ENCODE results near the gene FHIT. TPM values are rescaled to one million over a fixed set of nuclear protein-coding genes. Genes with fewer than 3 reads are reported as not detected.

The FHIT gene
- total RNA-seq, 4 donors from 2014 or later = 7.5 to 20.1 (median 13.5) TPM

DNA sequence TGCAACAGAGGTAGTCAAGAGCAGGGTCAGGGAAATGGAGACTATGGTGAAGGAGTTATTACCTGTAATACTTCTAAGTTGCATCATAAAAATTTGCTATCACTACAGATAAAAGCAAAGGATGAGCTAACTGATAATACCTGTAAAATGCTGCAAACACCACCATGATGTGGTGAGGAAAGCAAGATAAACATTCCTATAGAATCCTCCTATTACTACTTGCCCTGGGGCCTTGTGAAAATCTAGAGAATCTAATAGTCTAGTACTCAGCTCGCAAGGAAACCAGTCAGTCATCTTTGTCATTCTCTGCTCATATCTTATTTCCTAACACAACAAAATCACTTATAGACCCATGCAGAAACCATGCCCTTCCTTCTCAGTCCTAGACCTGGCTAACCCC is 899.8 kb downstream of the FHIT start:
- WGBS, 2 donors (ENCODE audit: low coverage in 1 of 2) = 67 to 95% methylated on average over 1 of the region's 1 CpG
- intact Hi-C loops (cut with DNase I; ENCODE audit: low total_unique reads) = no loop called here
- in situ Hi-C loops (cut with MboI; ENCODE audit: low pct_ligation_motif_present in 1 of 4, low pct_unique_long_range_greater_than_20kb in 1 of 4, low sequenced_read_pairs in 3 of 4) = no loop called here

DNA sequence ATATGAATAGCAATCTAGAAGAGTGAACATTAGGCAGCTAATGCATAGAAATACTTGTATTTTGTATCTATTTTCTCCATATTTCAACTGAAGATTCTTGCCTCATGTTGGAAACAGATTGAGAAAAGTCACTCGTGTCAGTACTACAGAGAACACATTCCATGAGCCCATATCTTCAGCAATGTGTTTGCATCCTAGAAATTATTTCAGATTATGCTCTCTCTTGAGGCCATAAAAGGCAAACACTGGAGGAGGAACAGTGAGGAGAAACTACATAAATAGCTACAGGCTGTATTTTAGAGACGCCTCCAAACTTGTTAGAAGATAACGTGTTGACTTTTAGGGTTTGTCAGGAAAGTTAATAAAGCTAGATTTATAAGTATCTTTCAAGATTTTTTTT is 906.9 kb downstream of the FHIT start:
- Histone ChIP-seq H3K36me3 (no peaks in the 10 kb centered on the region), H3K27me3 (no peaks in the 10 kb centered on the region), H3K9me3 (no peaks in the 10 kb centered on the region), H3K27ac (no peak overlapping the region), H3K4me1 (no peaks in the 10 kb centered on the region), H3K4me3 (no peak overlapping the region)
- in situ Hi-C loops (cut with MboI; ENCODE audit: low pct_ligation_motif_present in 1 of 4, low pct_unique_long_range_greater_than_20kb in 1 of 4, low sequenced_read_pairs in 3 of 4) = no loop called here
- 68 to 77% methylated on average over 3 of the region's 3 CpGs for WGBS, 2 donors (ENCODE audit: low coverage in 1 of 2)
- intact Hi-C loops (cut with DNase I; ENCODE audit: low total_unique reads) = no loop called here
- DNase-seq = no peak
- no peak for TF ChIP-seq POLR2A (IDR thresholded peaks at IDR 0.05)
- TF ChIP-seq, protein P1, sequence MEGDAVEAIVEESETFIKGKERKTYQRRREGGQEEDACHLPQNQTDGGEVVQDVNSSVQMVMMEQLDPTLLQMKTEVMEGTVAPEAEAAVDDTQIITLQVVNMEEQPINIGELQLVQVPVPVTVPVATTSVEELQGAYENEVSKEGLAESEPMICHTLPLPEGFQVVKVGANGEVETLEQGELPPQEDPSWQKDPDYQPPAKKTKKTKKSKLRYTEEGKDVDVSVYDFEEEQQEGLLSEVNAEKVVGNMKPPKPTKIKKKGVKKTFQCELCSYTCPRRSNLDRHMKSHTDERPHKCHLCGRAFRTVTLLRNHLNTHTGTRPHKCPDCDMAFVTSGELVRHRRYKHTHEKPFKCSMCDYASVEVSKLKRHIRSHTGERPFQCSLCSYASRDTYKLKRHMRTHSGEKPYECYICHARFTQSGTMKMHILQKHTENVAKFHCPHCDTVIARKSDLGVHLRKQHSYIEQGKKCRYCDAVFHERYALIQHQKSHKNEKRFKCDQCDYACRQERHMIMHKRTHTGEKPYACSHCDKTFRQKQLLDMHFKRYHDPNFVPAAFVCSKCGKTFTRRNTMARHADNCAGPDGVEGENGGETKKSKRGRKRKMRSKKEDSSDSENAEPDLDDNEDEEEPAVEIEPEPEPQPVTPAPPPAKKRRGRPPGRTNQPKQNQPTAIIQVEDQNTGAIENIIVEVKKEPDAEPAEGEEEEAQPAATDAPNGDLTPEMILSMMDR (IDR thresholded peaks at IDR 0.05) = no peak
- TF ChIP-seq EP300 (IDR thresholded peaks at IDR 0.05; ENCODE audit: low read depth) = no peak
- TF ChIP-seq POLR2AphosphoS5 (IDR thresholded peaks at IDR 0.05) = no peak

More for the DNA sequence above, 899.8 kb downstream of the FHIT start:
- TF ChIP-seq POLR2A (IDR thresholded peaks at IDR 0.05) = no peak
- TF ChIP-seq POLR2AphosphoS5 (IDR thresholded peaks at IDR 0.05) = no peak
- no peaks in the 10 kb centered on the region for H3K4me1 ChIP-seq
- DNase-seq = no peak
- no peaks in the 10 kb centered on the region for H3K9me3 ChIP-seq
- no peak overlapping the region for H3K4me3 ChIP-seq
- no peak overlapping the region for H3K27ac ChIP-seq
- H3K27me3 ChIP-seq = no peaks in the 10 kb centered on the region
- no peaks in the 10 kb centered on the region for H3K36me3 ChIP-seq

DNA sequence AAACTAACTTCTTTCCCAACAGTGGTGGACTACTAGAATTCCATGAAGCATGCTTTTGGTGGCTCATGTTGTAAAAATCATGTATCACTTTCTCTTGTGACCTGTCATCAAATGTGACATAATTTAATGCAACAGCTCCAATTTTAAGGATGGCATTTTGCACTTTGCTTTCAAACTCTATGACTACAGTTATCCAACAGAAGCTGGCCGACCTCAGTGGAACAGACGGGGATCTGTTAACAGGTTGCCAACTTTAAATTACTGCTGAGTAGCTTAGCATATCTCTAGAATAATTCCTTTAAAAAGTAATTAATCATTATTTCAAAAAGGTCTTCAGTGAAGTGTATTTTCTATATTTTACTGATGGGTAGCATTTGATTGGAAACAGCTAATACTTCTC is 907.4 kb downstream of the FHIT start:
- H3K4me1 ChIP-seq = no peaks in the 10 kb centered on the region
- H3K27me3 ChIP-seq = no peaks in the 10 kb centered on the region
- H3K27ac ChIP-seq = no peak overlapping the region
- no peaks in the 10 kb centered on the region for H3K36me3 ChIP-seq
- intact Hi-C loops (cut with DNase I; ENCODE audit: low total_unique reads) = no loop called here
- WGBS, 2 donors (ENCODE audit: low coverage in 1 of 2) = 78 to 96% methylated on average over 2 of the region's 2 CpGs
- in situ Hi-C loops (cut with MboI; ENCODE audit: low pct_ligation_motif_present in 1 of 4, low pct_unique_long_range_greater_than_20kb in 1 of 4, low sequenced_read_pairs in 3 of 4) = no loop called here
- DNase-seq = no peak
- no peak overlapping the region for H3K4me3 ChIP-seq
- TF ChIP-seq POLR2A (IDR thresholded peaks at IDR 0.05) (no peak), POLR2AphosphoS5 (IDR thresholded peaks at IDR 0.05) (no peak), EP300 (IDR thresholded peaks at IDR 0.05; ENCODE audit: low read depth) (no peak)
- TF ChIP-seq, protein P1 (IDR thresholded peaks at IDR 0.05) = no peak
- H3K9me3 ChIP-seq = no peaks in the 10 kb centered on the region

DNA sequence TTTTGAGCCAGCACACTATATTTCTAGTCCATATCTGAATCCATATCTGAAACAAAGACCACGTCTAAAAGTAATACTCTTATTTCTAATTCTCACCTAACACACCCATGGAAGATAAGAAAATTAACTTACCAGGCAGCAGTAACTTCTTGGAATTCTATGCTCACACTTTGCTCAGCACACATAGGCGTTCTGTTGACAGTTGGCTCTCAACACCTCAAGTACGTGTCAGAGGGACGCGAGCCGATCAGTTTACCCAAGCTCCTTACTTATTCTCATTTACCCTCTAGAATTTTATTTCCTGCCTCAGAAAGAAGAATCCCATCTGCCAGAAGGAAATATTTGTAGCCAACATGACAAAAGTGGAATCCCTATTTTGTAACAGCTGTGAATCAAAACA is 911.9 kb downstream of the FHIT start:
- TF ChIP-seq POLR2A (IDR thresholded peaks at IDR 0.05) (no peak), EP300 (IDR thresholded peaks at IDR 0.05; ENCODE audit: low read depth) (no peak), POLR2AphosphoS5 (IDR thresholded peaks at IDR 0.05) (no peak)
- TF ChIP-seq, protein P1 (IDR thresholded peaks at IDR 0.05) = no peak
- H3K4me1 ChIP-seq = no peaks in the 10 kb centered on the region
- H3K9me3 ChIP-seq = no peaks in the 10 kb centered on the region
- intact Hi-C loops (cut with DNase I; ENCODE audit: low total_unique reads) (no loop called here), in situ Hi-C loops (cut with MboI; ENCODE audit: low pct_ligation_motif_present in 1 of 4, low pct_unique_long_range_greater_than_20kb in 1 of 4, low sequenced_read_pairs in 3 of 4) (no loop called here)
- no peak overlapping the region for H3K4me3 ChIP-seq
- H3K27ac ChIP-seq = no peak overlapping the region
- H3K36me3 ChIP-seq = no peaks in the 10 kb centered on the region
- no peak for DNase-seq
- no peaks in the 10 kb centered on the region for H3K27me3 ChIP-seq
- WGBS, 2 donors (ENCODE audit: low coverage in 1 of 2) = 87 to 100% methylated on average over 1 to 6 of the region's 6 CpGs

DNA sequence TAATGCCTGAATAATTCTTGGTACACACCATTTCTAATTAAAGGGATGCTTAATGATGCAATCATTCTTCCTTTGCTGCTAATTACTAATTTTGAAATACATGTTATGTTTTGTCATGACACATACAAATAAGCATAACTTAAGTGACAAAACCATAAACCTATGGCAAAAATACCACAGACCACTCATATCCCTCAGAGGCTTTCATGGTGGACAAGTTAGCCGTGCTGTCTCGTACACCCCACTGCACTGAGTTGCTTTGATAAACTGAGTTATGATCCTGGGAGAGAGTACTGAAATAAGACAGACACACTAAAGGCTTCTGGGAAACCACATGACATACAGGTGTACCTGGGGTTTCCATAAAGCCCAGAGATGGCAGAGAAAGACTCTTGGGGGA is 913.8 kb downstream of the FHIT start:
- no peaks in the 10 kb centered on the region for H3K36me3 ChIP-seq
- no peaks in the 10 kb centered on the region for H3K4me1 ChIP-seq
- WGBS, 2 donors (ENCODE audit: low coverage in 1 of 2) = 69% methylated on average over 2 of the region's 2 CpGs; no CpG with 5 or more reads in 1 of the 2 donors
- DNase-seq = no peak
- no peaks in the 10 kb centered on the region for H3K27me3 ChIP-seq
- intact Hi-C loops (cut with DNase I; ENCODE audit: low total_unique reads) (no loop called here), in situ Hi-C loops (cut with MboI; ENCODE audit: low pct_ligation_motif_present in 1 of 4, low pct_unique_long_range_greater_than_20kb in 1 of 4, low sequenced_read_pairs in 3 of 4) (no loop called here)
- H3K4me3 ChIP-seq = no peak overlapping the region
- no peak overlapping the region for H3K27ac ChIP-seq
- TF ChIP-seq POLR2AphosphoS5 (IDR thresholded peaks at IDR 0.05) (no peak), POLR2A (IDR thresholded peaks at IDR 0.05) (no peak), EP300 (IDR thresholded peaks at IDR 0.05; ENCODE audit: low read depth) (no peak)
- TF ChIP-seq, protein P1 (IDR thresholded peaks at IDR 0.05) = no peak
- H3K9me3 ChIP-seq = no peaks in the 10 kb centered on the region

All from transverse colon (tissue), 4 donors.